CD4-positive, alpha-beta T cell treated with Interleukin-1 beta for 1 hour (primary cell): ENCODE data around the gene BANP.
"Not testable (repeated sequence)": the region's sequence is repeated elsewhere in the genome, so short reads cannot be mapped to it uniquely, and the experiment has no call there.

Experiments
- DNase-seq, 2 donors: peaks; one replicate each; pipeline ENCODE4 v3.0.0-alpha.2; 2020 to 2022

BANP gene

GRCh38 chr16:87966685-87967185 is 15.5 kb downstream of the BANP start:
- DNase-seq: no peak

DNA sequence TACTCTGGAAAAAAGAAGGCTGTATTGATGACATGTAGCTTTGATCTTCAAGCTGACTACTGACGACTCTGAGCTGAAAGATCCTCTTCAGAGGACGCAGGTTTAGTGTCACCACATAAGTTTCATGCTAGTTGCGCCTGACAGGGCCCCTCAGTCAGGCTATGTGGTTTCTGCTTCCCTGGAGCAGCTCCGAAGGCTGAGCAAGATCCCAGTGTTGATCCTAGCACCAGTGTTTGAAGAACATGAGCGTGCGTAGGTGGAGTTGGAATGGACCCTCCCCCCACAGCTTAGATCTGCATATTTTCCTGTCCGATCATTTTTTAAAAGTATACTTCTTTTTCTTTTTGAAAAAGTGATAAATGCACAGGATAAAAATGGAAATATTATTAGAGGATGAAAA is 17.3 kb downstream of the BANP start:
- DNase-seq: no peak

- DNase-seq: no peak
Observed at GRCh38 chr16:87970186-87970585, 19.0 kb downstream of the BANP start.

DNA sequence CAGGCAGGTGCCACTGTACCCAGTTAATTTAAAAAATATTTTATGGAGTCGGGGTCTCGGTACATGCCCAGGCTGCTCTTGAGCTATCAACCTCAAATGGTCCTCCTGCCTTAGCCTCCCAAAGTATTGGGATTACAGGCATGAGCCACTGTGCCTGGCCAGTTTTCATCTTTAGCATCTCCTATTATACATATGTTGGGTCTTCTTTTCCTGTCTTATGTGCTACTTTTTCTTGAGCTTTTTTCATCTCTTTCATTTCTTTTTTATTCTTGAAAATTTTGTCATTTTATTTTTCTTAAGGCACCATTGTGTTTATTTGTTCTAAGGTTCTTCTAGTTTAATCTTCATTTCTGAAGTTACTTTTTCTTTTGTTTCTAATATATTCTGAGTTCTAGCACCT is 20.7 kb downstream of the BANP start:
- DNase-seq: no peak

DNA sequence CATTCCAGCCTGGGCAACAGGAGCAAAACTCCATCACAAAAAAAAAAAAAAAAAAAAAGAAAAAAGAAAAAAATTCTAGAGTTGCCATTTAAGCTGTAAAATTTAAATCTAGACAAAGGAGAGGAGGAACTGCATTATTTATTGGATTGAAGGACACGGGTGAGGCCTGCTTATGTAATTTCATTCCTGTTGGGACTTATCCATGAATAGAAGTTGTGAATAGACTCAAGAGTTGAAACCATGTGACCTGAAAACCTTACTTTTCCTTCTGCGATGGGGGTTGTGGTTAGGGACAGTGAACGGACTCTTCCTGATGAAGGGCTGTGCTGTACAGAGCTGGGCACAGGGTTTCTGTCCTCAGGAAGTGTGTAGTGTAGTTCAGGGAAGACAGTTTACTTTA is 22.5 kb downstream of the BANP start:
- DNase-seq: no peak

- DNase-seq: no peak
Observed at GRCh38 chr16:87974178-87974577, 22.9 kb downstream of the BANP start.

GRCh38 chr16:87976665-87977064 is 25.4 kb downstream of the BANP start:
- DNase-seq: no peak

DNA sequence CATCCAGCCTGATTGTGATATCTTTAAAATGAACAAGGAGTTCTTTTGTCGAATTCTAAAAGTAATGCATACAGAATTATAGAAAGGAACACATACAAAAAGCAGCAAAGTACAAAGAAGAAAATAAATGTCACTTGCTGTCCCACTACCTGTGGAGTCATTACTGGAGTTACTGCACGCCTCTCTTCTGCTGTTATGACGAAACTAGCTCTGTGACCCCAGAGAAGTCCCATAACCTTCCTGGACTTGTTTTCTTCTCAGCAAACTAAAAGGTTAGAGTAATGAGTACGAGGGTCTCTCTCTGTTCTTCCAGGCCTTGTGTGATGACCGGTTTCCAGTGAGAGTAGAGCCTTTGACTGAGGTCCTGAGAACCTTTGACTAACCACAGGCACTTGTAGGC is 26.9 kb downstream of the BANP start:
- no peak for DNase-seq

DNA sequence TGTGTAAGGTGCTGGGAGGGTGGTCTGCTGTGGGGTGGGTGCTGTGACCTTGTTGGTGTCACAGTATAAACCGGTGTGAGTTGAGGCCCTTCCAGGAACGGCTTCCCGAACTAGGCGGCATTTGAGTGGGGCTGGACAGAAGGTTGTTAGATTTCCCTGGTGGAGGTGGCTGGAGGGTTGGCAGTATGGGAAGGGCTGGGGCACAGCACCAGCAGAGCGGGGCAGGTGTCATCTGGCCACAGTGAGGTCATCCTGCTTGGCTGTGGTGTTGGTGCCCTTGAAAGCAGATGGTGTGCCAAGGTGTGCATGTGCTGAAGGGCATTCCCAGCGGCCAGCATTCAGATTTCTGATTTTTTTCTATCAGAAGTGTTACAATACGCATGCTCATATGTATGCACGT is 28.1 kb downstream of the BANP start:
- no peak for DNase-seq

DNA sequence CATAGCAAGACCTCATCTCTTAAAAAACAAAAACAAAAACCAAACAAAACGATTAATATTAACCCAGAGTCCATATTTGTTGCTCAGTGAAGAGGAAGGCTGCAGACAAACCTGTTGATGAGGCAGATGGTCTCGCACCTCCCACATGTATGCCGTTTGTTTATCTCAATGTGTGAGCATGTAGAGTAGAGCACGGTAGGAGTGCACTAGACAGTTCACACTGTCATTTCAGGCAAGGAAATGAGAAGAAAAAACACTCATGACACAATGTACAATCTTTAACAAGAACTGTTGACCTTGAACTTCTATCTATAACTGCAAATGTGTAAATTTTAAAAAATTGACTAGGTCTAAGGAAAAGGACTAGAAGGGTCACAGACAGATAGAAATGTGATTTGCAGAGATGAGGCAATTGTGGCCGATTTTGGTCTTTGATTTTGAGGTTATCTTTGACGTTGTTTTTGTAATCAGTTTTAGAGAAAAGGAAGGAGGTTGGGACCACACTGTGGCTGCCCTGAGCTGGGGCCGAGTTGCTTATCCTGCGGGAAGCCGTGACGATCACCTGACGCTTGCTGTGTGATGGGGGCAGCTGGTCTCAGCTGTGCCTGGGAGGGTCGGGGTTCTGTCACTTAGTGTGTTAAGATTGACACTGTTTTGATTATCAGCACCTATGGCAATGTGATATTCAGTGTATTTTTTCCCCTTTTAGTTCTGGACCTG is 28.8 kb downstream of the BANP start:
- not testable (repeated sequence) for DNase-seq

DNA sequence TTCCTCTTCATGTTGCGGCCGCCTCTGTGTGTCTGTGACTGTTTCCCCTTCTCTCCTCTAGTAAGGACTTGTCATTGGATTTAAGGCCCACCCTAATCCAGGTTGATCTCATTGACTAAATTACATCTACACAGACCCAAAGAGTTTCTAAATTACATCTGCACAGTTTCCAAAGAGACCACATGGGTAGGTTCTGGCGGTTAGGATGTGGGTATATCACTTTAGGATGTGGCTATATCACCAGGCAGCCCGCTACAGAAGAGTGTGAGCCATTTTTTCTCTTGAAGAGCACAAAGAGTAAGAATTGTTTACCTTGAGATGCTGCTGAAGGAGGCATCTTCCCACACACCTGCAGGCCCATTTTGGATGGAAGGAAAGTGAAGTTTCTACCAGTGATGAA is 30.1 kb downstream of the BANP start:
- peak in 1 of 2 donors; percentile 18 for DNase-seq

GRCh38 chr16:87982581-87983041 is 31.4 kb downstream of the BANP start:
- no peak for DNase-seq

- not testable (repeated sequence) for DNase-seq
Observed at GRCh38 chr16:87983072-87983736, 32.0 kb downstream of the BANP start.

GRCh38 chr16:87983737-87984097 is 32.5 kb downstream of the BANP start:
- not testable (repeated sequence) for DNase-seq

DNA sequence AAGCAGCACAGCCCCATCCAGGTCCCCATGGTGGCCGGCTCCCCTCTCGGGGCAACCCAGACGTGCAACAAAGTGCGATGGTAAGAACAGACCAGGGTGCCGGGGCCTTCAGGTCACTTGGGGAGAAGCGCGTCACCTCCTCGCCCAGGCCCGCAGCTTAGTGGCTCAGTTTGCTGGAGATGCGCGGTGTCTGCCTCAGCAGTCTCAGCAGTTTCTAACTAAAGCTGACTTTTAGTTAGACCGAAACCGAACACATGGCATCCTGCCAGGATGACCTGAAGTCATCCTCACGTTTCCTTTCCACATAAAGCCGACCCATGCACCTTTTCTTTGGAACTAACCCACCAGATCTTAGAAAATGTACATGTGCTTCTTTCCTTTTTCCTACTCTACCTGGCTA is 32.9 kb downstream of the BANP start:
- DNase-seq: not testable (repeated sequence)

- DNase-seq: no peak
Observed at GRCh38 chr16:87984632-87985267, 33.5 kb downstream of the BANP start.

DNA sequence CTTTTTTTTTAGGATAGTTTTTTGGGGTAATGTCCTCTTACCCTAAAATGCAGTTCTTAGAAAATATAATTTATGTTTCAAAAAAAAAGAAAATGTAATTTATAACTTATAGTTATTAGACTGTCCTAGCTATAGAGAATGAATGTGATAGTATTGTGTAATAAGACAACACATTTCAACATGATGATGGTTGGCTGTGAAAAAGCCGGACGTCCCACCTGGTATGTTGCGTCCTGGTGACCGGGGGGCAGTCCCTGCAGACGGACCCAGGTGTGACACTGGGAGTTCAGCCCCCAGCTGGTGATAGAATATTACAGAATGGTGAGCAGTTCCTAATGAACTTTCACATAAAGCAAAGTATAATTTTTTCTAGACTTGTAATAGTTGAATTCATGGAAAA is 34.3 kb downstream of the BANP start:
- DNase-seq: not testable (repeated sequence)

DNA sequence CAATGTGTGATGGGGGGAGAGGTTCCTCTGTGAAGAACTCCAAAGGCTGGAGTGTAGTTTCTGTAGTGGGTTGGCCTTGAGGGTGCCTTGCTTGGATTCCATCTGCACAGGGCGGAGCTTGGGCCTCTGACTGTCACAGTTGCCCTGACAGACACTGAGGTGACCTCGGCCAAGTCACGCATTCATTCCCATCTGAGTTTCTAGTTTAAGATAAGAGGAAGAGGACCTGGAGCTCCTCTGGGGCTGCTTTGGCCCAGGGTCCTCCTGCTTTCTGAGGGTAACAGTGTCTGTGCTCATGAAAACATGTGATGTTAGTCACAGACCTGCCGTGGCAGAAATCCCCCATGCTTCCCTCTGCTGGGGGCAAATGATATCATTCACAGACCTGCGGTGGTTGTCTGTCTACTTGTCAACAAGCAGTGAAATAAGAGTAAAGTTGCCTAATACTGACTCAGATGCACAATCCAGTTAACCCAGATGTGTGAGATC is 35.2 kb downstream of the BANP start:
- DNase-seq: peak in 1 of 2 donors; percentile 42

GRCh38 chr16:87988596-87988995 is 37.4 kb downstream of the BANP start:
- DNase-seq: not testable (repeated sequence)

GRCh38 chr16:87990254-87990653 is 39.0 kb downstream of the BANP start:
- not testable (repeated sequence) for DNase-seq

DNA sequence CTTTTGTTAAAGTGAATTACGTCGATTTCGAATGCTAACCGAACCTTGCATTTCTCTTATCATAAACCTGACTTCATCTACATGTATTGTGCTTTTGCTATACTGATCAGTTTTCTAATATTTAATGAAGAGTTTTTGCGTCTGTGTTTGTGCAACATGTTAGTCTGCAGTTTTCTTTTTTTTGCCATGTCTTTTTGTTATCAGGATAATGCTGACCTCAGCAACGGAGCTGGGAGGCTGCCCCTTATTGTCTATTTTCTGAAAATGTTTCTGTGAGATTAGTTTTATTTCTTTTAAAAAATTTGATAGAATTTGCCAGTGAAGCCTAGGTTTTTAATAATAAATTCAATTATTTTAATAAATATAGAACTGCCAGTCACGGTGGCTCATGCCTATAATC is 40.9 kb downstream of the BANP start:
- not testable (repeated sequence) for DNase-seq

DNA sequence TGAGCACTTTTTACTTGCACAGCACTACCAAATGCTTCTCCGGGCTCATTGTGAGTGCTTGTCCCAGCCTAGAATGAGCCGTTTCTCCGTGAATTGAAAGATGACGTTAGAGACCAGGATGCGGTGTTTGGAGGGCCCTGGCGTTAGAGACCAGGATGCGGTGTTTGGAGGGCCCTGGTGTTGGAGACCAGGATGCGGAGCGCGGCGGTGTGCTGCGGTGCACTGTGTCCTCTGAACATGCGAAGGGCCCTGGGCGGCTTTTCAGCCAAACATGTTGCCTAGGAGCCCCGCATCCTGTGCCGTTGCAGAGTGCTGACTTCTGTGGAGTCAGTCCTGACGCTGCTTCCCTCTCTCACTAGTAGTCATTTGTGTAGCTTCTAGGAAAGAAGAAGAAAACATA is 42.7 kb downstream of the BANP start:
- no peak for DNase-seq

DNA sequence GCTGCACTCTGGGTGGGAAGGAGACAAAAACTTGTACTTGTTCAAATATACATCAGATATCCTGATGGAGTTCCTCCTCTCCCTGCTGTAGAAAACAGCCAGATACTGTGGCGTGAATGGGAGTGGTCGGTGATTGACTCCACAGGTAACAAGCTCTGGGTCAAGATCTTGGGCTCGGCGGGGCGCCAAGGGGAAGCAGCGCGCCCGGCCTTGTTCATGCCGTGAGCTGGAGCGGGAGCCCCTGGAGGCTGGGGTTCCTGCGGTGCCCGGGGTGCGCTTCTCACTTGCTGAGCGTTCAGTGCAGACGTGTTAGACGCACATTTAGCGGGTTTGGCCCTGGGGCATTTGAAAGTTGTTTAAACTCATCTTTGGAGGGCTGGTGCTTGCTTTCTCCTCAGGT is 44.4 kb downstream of the BANP start:
- no peak for DNase-seq
